Activated CD4-positive, CD25-positive, alpha-beta regulatory T cell (primary cell): ENCODE results near the gene IPCEF1.

Experiments
- DNase-seq, 4 experiments: peaks; one replicate each; lab custom pipeline; 2025; lab: John Stamatoyannopoulos, UW

IPCEF1 gene

GRCh38 chr6:154292855-154293519, 63.6 kb downstream of the IPCEF1 start:
- no peak for DNase-seq

- no peak for DNase-seq
These were observed 64.5 kb downstream of the IPCEF1 start for GRCh38 chr6:154292066-154292465.

- DNase-seq = no peak
These were observed 66.6 kb downstream of the IPCEF1 start for GRCh38 chr6:154289818-154290508.

- no peak for DNase-seq
These were observed 70.8 kb downstream of the IPCEF1 start for GRCh38 chr6:154285826-154286225.

- DNase-seq = no peak
These were observed 72.2 kb downstream of the IPCEF1 start for GRCh38 chr6:154284313-154284853.

GRCh38 chr6:154280521-154280920, 76.1 kb downstream of the IPCEF1 start:
- DNase-seq = no peak

GRCh38 chr6:154277629-154278017, 79.0 kb downstream of the IPCEF1 start:
- DNase-seq = no peak

GRCh38 chr6:154276810-154277628, 79.6 kb downstream of the IPCEF1 start:
- no peak for DNase-seq

GRCh38 chr6:154274168-154274567, 82.4 kb downstream of the IPCEF1 start:
- no peak for DNase-seq

GRCh38 chr6:154268486-154268885, 88.1 kb downstream of the IPCEF1 start:
- no peak for DNase-seq

- no peak for DNase-seq
These were observed 89.0 kb downstream of the IPCEF1 start for GRCh38 chr6:154267508-154268106.

- no peak for DNase-seq
These were observed 90.0 kb downstream of the IPCEF1 start for GRCh38 chr6:154266560-154267099.

- DNase-seq = no peak
These were observed 94.8 kb downstream of the IPCEF1 start for GRCh38 chr6:154261688-154262397.

GRCh38 chr6:154258064-154258757, 98.4 kb downstream of the IPCEF1 start:
- DNase-seq = no peak

GRCh38 chr6:154257067-154257466, 99.5 kb downstream of the IPCEF1 start:
- DNase-seq = no peak

GRCh38 chr6:154252678-154253077, 103.9 kb downstream of the IPCEF1 start:
- no peak for DNase-seq

- DNase-seq = no peak
These were observed 105.5 kb downstream of the IPCEF1 start for GRCh38 chr6:154251116-154251515.

- DNase-seq = no peak
These were observed 106.9 kb downstream of the IPCEF1 start for GRCh38 chr6:154249499-154250298.

GRCh38 chr6:154247119-154247861, 109.3 kb downstream of the IPCEF1 start:
- no peak for DNase-seq
